ENCODE data around the gene HCN2.

Gene HCN2

DNA sequence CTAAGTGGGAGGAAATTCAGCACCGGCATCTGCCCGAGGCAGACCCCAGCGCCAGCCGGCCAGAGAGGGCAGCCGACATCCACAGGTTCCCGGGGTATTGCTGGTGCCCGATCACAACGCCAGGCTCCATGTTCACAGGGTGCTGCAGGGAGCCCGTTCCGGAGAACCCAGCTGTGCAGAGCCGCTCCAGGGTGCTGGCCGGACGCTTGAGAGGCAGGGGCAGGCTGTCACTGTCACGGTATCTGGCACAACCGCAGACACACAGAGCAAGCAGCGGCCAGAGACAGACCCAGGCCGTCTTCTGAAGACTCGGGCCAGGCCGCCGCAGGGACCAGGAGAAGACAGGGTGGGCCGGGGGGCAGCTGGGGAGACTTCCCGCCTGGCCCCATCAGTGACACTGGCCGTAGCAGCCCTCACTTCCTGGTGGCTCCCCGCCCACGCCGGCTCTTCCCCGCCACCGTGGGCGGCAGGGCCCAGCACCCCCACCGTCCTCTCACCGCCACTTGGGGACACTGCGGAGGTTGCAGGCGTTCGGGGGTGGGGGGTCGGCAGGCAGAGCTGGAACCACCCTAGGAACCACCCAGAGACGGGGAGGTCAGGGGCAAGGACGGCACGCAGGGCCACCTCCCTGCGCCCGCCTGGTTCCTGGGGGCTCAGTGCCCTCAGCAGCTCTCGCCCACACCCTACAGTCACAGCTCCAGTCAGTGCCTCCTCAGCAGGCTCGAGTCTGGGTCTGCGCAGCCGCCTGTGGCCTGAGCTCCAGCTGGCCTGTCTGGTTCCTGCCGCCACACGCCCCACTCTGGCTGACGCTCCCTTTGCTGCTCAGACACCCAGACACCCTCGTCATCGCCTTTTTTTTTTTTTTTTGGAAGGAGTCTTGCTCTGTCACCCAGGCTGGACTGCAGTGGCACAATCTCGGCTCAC, 69.5 kb downstream of the HCN2 start:
- peak; percentile 34 to 50 for DNase-seq

DNA sequence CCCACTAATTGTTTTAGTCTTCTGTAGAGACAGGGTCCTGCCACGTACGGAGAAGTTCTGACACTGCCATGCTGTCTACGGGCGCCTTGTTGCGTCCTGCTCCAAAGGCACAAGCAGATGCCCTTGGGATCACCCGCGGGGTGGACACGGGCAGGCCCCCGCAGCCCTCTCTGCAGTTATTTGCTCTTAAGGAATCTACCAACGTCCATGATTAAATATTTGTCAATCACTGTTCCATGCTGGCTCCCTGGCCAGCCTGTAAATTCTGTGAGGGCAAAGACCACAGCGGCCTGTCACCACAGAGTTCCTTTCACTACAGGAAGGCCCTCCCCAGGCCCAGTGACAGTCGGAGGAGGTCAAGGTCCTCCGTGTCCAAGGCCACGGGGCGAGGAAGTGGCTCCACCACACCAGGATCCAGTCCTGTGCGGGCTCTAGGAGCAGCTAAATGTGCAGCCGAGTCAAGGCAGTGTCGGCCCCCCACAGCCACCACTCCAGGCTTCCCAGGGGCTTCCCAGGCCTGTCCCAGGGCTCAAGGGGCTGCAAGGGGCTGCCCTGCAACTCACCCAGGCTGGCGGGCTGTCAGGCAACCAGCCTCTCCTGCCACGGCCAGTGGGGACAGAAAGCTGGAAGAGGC, 71.2 kb downstream of the HCN2 start:
- no peak for DNase-seq

DNA sequence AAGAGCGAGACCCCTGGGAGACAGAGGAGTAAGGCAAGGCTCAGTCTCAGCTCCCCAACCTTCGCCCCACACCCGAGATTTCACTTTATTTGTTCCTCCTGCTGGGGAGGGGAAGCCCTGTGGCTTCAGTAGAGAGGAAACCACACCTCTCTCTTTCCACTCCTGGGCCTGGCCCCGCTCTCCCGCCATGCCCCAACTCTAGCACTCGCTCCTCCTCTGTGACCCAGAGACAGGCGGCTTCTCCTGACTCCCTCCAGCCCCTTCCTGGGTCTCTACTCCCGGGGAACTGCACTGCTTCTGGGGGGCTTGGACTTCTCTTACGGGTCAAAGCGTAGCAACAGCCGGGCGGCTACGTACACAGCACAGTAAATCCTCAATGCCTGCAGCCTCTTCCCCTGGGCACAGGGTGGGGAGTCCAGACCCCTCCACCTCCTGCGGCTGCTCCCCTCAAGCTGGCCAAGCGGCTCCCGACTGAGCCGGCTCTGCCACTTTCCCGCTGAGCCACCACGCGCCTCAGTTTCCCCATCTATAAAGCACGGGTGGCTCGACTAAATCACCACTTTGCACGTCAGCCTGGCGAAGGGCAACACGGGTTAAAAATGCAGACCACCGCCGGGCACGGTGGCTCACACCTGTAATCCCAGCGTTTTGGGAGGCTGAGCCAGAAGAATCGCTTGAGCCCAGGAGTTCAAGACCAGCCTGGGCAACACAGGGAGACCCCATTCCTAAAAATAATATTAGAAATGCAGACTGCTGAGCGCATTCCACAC, 71.9 kb downstream of the HCN2 start:
- peak; percentile 61 to 64 for DNase-seq

DNA sequence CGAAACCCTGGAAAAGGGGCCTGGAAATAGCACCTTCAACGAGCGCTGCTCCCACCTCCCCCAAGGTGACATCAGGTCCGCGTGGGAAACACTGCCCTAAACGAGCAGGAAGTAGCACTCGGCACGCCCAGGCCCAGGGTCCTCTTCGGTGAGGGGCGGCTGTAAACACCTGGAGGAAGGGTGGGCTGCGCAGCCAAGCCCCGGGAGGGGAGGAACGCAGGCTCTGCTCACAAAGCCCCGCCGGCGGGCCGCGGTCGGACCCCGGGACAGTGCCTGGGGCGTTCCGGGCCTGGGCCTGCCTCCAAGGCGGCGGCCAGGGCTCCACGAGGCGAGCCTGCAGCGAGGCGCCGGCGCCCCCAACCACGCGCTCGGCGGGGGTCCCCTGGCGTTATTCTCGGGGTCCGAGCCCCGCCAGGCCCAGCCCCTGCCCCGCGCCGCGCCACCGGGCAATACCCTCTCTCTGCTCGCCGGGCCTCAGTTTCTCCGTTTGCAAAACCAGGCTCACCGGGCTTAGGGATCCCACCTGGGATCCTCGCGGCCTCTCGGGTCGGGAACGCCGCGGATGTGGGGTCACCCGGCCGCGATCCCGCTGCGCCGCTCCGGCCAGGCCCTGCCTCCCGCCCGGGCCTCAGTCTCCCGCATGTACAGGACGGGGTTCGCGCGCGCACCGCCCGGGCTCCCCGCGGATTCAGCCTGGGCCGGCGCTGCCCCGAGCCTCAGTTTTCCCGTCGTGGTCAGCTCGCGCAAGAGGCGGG, 72.7 kb downstream of the HCN2 start:
- peak; percentile 73 to 81 for DNase-seq

DNA sequence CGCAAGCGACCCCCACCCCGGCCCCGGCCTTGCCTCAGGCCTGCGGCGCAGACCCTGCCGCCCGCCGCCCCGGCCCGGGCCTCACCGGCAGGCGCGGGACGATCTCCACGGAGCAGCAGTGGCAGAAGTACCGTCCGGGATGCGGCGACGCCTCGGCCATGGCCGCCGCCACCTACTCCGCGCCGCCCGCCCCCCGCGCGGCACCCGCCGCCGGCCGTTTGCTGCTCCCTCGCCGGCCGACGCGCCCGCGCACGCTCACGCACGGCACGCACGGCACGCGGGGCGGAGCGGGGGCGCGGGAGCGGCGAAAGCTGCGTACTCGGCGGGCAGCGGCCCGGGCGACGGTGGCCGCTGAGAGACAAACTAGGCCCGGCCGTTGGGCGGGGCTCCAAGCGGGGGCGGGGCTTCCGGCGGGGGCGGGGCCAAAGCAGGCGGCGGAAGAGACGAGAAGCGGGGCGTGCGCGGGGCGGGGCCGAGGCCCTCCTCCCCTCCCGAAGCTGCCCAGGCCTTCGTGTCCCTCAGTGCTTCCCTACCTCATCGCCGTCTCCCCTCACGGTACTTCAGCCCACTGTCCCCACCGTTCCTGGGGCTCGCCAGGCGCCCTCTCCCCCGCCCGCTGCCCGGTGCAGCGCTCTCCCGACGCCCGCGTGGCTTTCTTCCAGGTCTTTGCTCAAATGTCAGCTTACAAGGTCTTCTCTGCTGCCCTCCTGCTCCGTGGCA, 73.4 kb downstream of the HCN2 start, which contains the start of gene RNF126:
Gene RNF126, minus strand, starts transcription at position 253 of the 720 bp plus-strand sequence. Its CDS starts 93 bp downstream, at position 160.
- peak; percentile 91 to 93 for DNase-seq

DNA sequence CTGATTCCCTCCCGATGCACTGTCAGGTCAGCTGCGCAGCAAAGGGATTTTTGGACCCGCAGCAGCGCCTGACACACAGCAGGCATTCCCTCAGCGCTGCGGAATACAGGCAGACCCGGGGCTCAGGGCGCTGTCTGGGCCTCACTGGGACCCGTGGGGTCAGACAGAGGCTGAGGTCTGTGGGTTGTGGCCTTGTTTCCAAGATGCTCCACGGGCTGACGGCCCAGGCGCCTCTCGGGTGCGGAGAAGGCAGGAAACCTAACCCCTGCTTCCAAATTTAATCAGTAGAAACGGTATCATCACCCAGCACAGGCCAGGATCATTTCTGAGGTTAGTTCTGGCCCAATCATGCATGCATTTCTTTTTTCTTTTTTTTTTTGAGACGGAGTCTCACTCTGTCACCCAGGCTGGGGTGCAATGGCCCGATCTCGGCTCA, 74.0 kb downstream of the HCN2 start:
- DNase-seq, result no peak

DNA sequence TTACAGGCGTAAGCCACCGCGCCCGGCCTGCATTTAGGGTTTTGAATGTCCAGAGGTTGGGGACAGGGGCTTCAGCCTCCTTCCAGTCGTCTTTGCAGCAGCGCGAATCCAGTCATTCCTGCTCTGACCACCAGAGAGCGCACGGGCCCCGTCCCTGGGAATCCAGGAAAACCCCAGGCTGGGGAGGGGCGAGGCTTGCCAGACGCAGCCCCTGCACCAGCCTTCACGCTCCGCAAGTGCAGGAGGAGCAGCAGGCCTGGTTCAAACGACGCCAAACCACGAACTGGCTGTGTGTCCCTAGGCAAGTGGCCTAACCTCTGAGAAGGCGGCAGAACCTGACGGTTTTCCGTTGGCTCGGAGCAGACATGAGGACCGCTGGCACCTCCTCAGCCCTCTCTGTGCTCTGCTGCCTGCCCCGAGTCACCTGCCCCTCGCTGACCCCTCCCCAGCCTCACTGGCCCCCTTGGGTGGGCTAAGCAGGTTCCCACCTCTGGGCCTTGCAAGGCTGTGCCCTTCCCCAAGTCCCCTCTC, 75.3 kb downstream of the HCN2 start:
- DNase-seq, result peak; percentile 79 to 89
